K562 (cell line): ENCODE measurements around the gene ZMIZ1.

ENCODE experiments used
- CHD4 ChIP-seq: fragments of 200-600 bp; sonication (generic); IDR thresholded peaks from 3 replicates; pipeline ENCODE4 v1.6.1; 2012; ENCODE audit warnings: low read depth, mild to moderate bottlenecking, mixed read lengths, low read length, inconsistent platforms; ENCODE audit not compliant: insufficient read depth, insufficient replicate concordance, poor library complexity, severe bottlenecking
- EZH2 ChIP-seq: IDR thresholded peaks from 2 replicates; pipeline ENCODE4 v1.6.1; 2012; ENCODE audit warnings: low read depth, mild to moderate bottlenecking, inconsistent platforms, low read length, borderline replicate concordance
- NFE2 ChIP-seq: IDR thresholded peaks from 2 replicates; pipeline ENCODE4 v1.6.1; 2014; ENCODE audit warnings: antibody characterized with exemption, low read depth
- POLR2AphosphoS5 ChIP-seq: IDR thresholded peaks from 2 replicates; pipeline ENCODE4 v1.6.1; 2011; ENCODE audit warnings: mild to moderate bottlenecking, low read depth, low read length, moderate library complexity; ENCODE audit not compliant: control insufficient read depth, insufficient read depth
- ZNF778 ChIP-seq: fragments of 450-650 bp; formaldehyde crosslinking; IDR thresholded peaks from 2 replicates; pipeline ENCODE4 v1.4.0; 2020; ENCODE audit warnings: mild to moderate bottlenecking, moderate library complexity
- ZNF785 ChIP-seq: fragments of 250-450 bp; sonication (Bioruptor Pico); IDR thresholded peaks from 2 replicates; pipeline ENCODE4 v1.4.0; 2020; ENCODE audit warnings: mild to moderate bottlenecking
- TF ChIP-seq, protein P1 (sequence below): sonication (generic); formaldehyde crosslinking; IDR thresholded peaks from 2 replicates; pipeline ENCODE4 v1.8.0; 2022; ENCODE audit warnings: mild to moderate bottlenecking, low read depth, missing genetic modification reagents
- TF ChIP-seq, protein P2 (sequence below), 3 experiments: IDR thresholded peaks in 2 of 3; conservative IDR thresholded peaks in 1 of 3; 2 replicates each; pipeline ENCODE4 v1.5.1; 2011 to 2012; ENCODE audit warnings: low read length in 3 of 3, mild to moderate bottlenecking in 3 of 3, control low read depth in 2 of 3, improper control_type of control experiment in 1 of 3, inconsistent platforms in 1 of 3, low read depth in 1 of 3, mixed read lengths in 1 of 3, moderate library complexity in 1 of 3; ENCODE audit not compliant: insufficient read depth in 2 of 3
- TF ChIP-seq, protein P3 (sequence below): fragments of 450-650 bp; IDR thresholded peaks from 2 replicates; pipeline ENCODE4 v1.6.1; 2016

DNA sequence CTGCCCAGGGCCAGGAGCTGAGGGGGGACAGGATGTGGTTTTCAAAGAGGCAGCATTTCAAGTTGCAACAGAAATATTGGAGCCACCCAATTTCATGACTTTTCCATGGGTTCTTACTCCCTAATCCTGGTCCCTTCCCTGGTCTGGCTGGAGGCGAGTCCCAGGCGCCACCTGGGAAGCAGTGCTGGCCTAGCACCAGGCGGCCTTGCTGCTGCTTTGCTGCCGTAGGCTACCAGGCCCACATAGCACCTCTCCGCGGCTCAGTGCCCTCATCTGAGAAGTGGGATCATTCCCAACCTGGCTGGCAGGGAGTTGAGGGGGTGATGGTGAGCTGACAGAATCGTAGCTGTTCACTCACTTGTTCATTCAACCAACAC lies 33.7 kb downstream of the ZMIZ1 start:
- TF ChIP-seq ZNF785 (CRISPR knock-in tag) (no peak), ZNF778 (CRISPR knock-in tag) (no peak), CHD4 (no peak), POLR2AphosphoS5 (no peak), EZH2 (no peak), NFE2 (no peak)
- TF ChIP-seq, protein P1, sequence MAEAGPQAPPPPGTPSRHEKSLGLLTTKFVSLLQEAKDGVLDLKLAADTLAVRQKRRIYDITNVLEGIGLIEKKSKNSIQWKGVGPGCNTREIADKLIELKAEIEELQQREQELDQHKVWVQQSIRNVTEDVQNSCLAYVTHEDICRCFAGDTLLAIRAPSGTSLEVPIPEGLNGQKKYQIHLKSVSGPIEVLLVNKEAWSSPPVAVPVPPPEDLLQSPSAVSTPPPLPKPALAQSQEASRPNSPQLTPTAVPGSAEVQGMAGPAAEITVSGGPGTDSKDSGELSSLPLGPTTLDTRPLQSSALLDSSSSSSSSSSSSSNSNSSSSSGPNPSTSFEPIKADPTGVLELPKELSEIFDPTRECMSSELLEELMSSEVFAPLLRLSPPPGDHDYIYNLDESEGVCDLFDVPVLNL: no peak
- TF ChIP-seq, protein P2, sequence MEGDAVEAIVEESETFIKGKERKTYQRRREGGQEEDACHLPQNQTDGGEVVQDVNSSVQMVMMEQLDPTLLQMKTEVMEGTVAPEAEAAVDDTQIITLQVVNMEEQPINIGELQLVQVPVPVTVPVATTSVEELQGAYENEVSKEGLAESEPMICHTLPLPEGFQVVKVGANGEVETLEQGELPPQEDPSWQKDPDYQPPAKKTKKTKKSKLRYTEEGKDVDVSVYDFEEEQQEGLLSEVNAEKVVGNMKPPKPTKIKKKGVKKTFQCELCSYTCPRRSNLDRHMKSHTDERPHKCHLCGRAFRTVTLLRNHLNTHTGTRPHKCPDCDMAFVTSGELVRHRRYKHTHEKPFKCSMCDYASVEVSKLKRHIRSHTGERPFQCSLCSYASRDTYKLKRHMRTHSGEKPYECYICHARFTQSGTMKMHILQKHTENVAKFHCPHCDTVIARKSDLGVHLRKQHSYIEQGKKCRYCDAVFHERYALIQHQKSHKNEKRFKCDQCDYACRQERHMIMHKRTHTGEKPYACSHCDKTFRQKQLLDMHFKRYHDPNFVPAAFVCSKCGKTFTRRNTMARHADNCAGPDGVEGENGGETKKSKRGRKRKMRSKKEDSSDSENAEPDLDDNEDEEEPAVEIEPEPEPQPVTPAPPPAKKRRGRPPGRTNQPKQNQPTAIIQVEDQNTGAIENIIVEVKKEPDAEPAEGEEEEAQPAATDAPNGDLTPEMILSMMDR (IDR thresholded peaks at IDR 0.05 in 2 of 3, conservative IDR thresholded peaks at IDR 0.05 in 1 of 3; ENCODE audit: insufficient read depth in 2 of 3, low read depth in 1 of 3, low read length in 3 of 3): no peak
- TF ChIP-seq, protein P3, sequence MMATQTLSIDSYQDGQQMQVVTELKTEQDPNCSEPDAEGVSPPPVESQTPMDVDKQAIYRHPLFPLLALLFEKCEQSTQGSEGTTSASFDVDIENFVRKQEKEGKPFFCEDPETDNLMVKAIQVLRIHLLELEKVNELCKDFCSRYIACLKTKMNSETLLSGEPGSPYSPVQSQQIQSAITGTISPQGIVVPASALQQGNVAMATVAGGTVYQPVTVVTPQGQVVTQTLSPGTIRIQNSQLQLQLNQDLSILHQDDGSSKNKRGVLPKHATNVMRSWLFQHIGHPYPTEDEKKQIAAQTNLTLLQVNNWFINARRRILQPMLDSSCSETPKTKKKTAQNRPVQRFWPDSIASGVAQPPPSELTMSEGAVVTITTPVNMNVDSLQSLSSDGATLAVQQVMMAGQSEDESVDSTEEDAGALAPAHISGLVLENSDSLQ: no peak
